Measurements from ENCODE around the gene JAZF1. TPM values are rescaled to one million over a fixed set of nuclear protein-coding genes. Genes with fewer than 3 reads are reported as not detected.

The JAZF1 gene
- total RNA-seq, 4 donors from 2014 or later = 1.6 to 8.6 (median 5.3) TPM

DNA sequence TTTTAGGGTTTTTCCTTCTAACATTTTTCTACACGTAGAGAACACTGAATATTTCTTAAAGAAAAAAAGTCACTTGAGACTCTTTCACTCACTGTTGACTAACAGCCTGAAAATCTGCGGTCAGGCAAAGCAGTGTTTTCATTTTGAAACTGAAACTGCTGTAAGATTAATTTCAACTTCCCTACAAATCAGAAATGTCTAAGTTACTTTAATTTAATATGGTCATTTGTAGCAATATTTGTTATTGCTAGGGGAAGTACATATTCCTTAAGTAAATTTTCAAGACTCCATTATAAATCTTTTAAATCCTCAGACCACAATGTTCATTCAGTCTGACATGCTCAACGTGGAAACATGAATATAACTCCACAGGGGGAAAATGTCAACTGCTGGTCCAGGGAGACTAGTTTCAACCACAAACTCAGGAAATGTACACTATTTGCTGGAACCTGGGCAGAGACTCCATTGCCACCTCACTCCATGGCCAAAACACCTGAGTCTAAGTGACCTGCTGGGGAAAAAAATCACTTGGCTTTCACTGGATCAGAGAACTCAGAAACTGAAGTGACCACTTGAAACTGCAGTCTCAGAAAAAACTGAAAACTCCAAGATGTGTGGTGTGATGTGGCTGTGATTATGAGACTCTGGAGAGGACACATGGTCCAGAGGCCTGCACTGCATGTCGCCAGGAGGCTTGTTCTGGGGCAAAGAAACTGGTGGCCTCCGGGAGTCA lies 279.4 kb downstream of the JAZF1 start:
- intact Hi-C loops (cut with DNase I; ENCODE audit: low total_unique reads) = no loop called here
- H3K4me3 ChIP-seq = peak overlapping the region in 2 of 4 donors; percentile 2 to 13
- DNase-seq = no peak
- H3K9me3 ChIP-seq = no peaks in the 10 kb centered on the region
- peak in 1 of 2 donors; percentile 21 for ATAC-seq
- no peaks in the 10 kb centered on the region for H3K27me3 ChIP-seq
- no peaks in the 10 kb centered on the region for H3K36me3 ChIP-seq
- TF ChIP-seq POLR2A (IDR thresholded peaks at IDR 0.05) = no peak
- in situ Hi-C loops (cut with MboI; ENCODE audit: low sequenced_read_pairs in 4 of 4) = loop anchor here in 1 of 4 donors (25.0 kb wide), 1 partner anchor 689 kb away; the partner anchor contains the start of gene HOXA13
- peaks cover 0 to 7% of the 10 kb centered on the region in 2 donors for H3K4me1 ChIP-seq
- peak overlapping the region in 1 of 4 donors; percentile 7 for H3K27ac ChIP-seq

DNA sequence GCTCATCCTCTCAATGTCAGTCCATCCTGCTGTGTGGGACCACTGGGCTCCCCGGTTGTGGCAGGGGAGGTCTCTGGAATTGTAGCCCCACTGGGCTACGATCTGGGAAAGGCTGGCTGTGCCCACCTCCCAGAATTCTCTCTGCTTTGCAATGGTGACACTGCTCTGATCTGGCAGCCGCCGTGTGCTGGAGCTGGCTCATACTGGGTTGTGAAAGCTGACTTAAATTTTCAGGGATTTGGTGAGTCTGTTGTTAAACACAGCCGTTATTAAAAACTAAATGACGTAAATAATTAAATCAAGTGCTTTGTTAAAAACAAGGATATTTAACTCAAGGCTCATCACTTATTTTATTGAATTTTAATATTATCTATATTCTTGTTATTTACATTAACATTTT lies 280.6 kb downstream of the JAZF1 start:
- TF ChIP-seq, protein P1, sequence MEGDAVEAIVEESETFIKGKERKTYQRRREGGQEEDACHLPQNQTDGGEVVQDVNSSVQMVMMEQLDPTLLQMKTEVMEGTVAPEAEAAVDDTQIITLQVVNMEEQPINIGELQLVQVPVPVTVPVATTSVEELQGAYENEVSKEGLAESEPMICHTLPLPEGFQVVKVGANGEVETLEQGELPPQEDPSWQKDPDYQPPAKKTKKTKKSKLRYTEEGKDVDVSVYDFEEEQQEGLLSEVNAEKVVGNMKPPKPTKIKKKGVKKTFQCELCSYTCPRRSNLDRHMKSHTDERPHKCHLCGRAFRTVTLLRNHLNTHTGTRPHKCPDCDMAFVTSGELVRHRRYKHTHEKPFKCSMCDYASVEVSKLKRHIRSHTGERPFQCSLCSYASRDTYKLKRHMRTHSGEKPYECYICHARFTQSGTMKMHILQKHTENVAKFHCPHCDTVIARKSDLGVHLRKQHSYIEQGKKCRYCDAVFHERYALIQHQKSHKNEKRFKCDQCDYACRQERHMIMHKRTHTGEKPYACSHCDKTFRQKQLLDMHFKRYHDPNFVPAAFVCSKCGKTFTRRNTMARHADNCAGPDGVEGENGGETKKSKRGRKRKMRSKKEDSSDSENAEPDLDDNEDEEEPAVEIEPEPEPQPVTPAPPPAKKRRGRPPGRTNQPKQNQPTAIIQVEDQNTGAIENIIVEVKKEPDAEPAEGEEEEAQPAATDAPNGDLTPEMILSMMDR (IDR thresholded peaks at IDR 0.05 in 4 of 5, conservative IDR thresholded peaks at IDR 0.05 in 1 of 5) = no peak
- no peak for TF ChIP-seq POLR2A (IDR thresholded peaks at IDR 0.05)
- ATAC-seq (no peak), DNase-seq (no peak)
- intact Hi-C loops (cut with DNase I; ENCODE audit: low total_unique reads) (no loop called here), in situ Hi-C loops (cut with MboI; ENCODE audit: low sequenced_read_pairs in 4 of 4) (loop anchor here in 1 of 4 donors (25.0 kb wide), 1 partner anchor 688 kb away; the partner anchor contains the start of gene HOXA13)
- peaks cover 0 to 12% of the 10 kb centered on the region in 2 donors for H3K4me1 ChIP-seq
- no peak overlapping the region for H3K27ac ChIP-seq
- no peak overlapping the region for H3K4me3 ChIP-seq
- H3K27me3 ChIP-seq = no peaks in the 10 kb centered on the region
- no peaks in the 10 kb centered on the region for H3K36me3 ChIP-seq
- no peaks in the 10 kb centered on the region for H3K9me3 ChIP-seq

DNA sequence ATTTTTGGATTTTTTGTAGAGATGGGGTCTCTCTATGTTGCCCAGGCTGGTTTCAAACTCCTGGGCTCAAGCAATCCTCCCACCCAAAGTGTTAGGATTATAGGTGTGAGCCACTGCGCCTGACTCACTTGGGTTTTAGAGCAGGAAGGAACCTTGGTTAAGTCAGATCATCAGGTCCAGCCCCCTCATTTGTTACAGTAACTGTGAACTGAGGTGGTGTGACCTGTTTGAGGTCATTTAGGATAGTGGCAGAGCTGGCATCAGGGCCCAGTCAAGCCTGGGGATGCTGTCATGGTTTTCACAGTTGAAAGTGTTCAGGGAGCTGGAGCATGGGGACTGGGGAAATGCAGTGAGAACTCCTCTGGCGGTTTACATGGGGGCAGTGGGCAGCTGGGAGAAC lies 281.0 kb downstream of the JAZF1 start:
- no peaks in the 10 kb centered on the region for H3K27me3 ChIP-seq
- DNase-seq (no peak), ATAC-seq (no peak)
- H3K36me3 ChIP-seq = no peaks in the 10 kb centered on the region
- intact Hi-C loops (cut with DNase I; ENCODE audit: low total_unique reads) = no loop called here
- no peak for TF ChIP-seq POLR2A (IDR thresholded peaks at IDR 0.05)
- TF ChIP-seq, protein P1 (IDR thresholded peaks at IDR 0.05 in 4 of 5, conservative IDR thresholded peaks at IDR 0.05 in 1 of 5) = no peak
- peaks cover 0 to 12% of the 10 kb centered on the region in 2 donors for H3K4me1 ChIP-seq
- no peaks in the 10 kb centered on the region for H3K9me3 ChIP-seq
- in situ Hi-C loops (cut with MboI; ENCODE audit: low sequenced_read_pairs in 4 of 4) = no loop called here
- no peak overlapping the region for H3K27ac ChIP-seq
- H3K4me3 ChIP-seq = no peak overlapping the region

DNA sequence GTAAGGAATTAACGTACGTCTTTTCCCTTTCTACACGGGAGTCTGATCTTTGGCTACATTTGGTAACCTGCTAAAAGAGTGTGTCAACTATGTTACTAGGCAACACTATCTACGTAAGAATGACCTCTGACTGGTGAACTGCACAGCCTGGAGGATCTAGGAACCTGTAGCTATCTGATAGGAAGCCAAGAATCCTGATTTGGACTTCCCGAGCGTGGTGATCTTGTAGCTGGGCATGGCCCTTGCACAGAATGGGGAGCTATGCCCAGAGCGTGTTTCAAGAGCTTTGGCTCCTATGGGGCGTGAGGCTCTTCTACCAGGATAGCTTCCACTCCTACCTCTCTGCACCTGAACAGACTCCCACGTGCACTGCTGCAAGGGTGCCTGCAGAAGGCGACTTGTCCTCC lies 283.2 kb downstream of the JAZF1 start:
- Histone ChIP-seq H3K9me3 (no peaks in the 10 kb centered on the region), H3K4me1 (peaks cover 0 to 12% of the 10 kb centered on the region in 2 donors), H3K36me3 (peaks cover 0 to 3% of the 10 kb centered on the region in 2 donors), H3K4me3 (no peak overlapping the region), H3K27ac (no peak overlapping the region), H3K27me3 (no peaks in the 10 kb centered on the region)
- in situ Hi-C loops (cut with MboI; ENCODE audit: low sequenced_read_pairs in 4 of 4) = no loop called here
- ATAC-seq (no peak), DNase-seq (no peak)
- no peak for TF ChIP-seq POLR2A (IDR thresholded peaks at IDR 0.05)
- TF ChIP-seq, protein P1 (IDR thresholded peaks at IDR 0.05 in 4 of 5, conservative IDR thresholded peaks at IDR 0.05 in 1 of 5) = no peak
- intact Hi-C loops (cut with DNase I; ENCODE audit: low total_unique reads) = no loop called here

DNA sequence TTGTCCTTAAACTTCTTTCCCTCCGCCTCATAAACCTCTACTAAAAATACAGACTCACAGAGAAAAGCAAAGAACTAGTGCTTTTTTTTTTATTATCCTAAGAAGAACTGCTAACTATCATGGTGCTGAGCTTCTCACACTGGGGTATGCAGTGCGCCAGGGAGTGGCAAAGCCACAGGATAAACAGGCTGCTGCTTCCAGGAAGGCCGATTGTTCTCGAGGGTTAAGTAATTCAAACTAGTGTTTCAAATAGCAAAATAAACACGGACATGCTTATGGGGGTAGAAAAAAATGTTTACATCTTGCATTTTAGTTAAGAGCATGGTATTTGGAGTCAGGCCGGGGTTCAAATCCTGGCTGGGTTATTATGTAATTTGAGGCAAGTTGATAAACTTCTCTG lies 283.6 kb downstream of the JAZF1 start:
- intact Hi-C loops (cut with DNase I; ENCODE audit: low total_unique reads) = no loop called here
- peaks cover 0 to 3% of the 10 kb centered on the region in 2 donors for H3K36me3 ChIP-seq
- H3K4me3 ChIP-seq = no peak overlapping the region
- H3K4me1 ChIP-seq = peaks cover 0 to 12% of the 10 kb centered on the region in 2 donors
- no peaks in the 10 kb centered on the region for H3K27me3 ChIP-seq
- ATAC-seq (no peak), DNase-seq (no peak)
- in situ Hi-C loops (cut with MboI; ENCODE audit: low sequenced_read_pairs in 4 of 4) = no loop called here
- no peaks in the 10 kb centered on the region for H3K9me3 ChIP-seq
- no peak overlapping the region for H3K27ac ChIP-seq
- no peak for TF ChIP-seq POLR2A (IDR thresholded peaks at IDR 0.05)
- TF ChIP-seq, protein P1 (IDR thresholded peaks at IDR 0.05 in 4 of 5, conservative IDR thresholded peaks at IDR 0.05 in 1 of 5) = no peak
